Ectodermal cell (in vitro differentiated cells): ENCODE data around the gene NEU1.
A peak's percentile ranks its signal among the peaks of the same experiment; 100 is the strongest.

Experiments
- H3K27ac ChIP-seq: 2 replicates; pipeline ENCODE4 v1.7.0; 2013; ENCODE audit warnings: mild to moderate bottlenecking, low read depth, low read length; ENCODE audit not compliant: insufficient read depth, poor library complexity, severe bottlenecking
- H3K27me3 ChIP-seq: 2 replicates; pipeline ENCODE4 v1.7.0; 2013; ENCODE audit warnings: mild to moderate bottlenecking, low read length; ENCODE audit not compliant: insufficient read depth, control insufficient read depth, poor library complexity, severe bottlenecking
- H3K36me3 ChIP-seq: one replicate; pipeline ENCODE4 v1.7.0; 2013; ENCODE audit warnings: low read length; ENCODE audit not compliant: control insufficient read depth, insufficient read depth
- H3K4me1 ChIP-seq: one replicate; pipeline ENCODE4 v1.7.0; 2013; ENCODE audit warnings: low read length; ENCODE audit not compliant: control insufficient read depth, insufficient read depth
- H3K4me3 ChIP-seq: 2 replicates; pipeline ENCODE4 v1.7.0; 2013; ENCODE audit warnings: low read depth, low read length, control low read depth; ENCODE audit not compliant: insufficient read depth
- H3K9me3 ChIP-seq: 2 replicates; pipeline ENCODE4 v1.7.0; 2013; ENCODE audit warnings: mild to moderate bottlenecking, low read length, moderate library complexity; ENCODE audit not compliant: control insufficient read depth
- WGBS, 2 experiments: methylation state at CpG; one replicate each; pipeline ENCODE4 v1.1.7; 2013; ENCODE audit warnings: missing lambda C conversion rate in 2 of 2; 5-methylcytosine and 5-hydroxymethylcytosine counted together

The NEU1 gene

GRCh38 chr6:31901953-31902643 lies 39.5 kb upstream of the NEU1 start, which contains the start of gene ZBTB12:
ZBTB12 (minus strand) TSS chr6:31902086; CDS start chr6:31901305, 781 bp downstream.
- 0% methylated on average over 76 to 77 of the region's 77 CpGs for WGBS, 2 experiments
- Histone ChIP-seq H3K27ac (peak within 1 kb of the TSS; percentile 31), H3K4me1 (peaks cover 15% of the 10 kb centered on the region), H3K9me3 (no peaks in the 10 kb centered on the region), H3K36me3 (no peaks in the 10 kb centered on the region), H3K4me3 (peak within 1 kb of the TSS; percentile 68), H3K27me3 (no peaks in the 10 kb centered on the region)

- H3K4me3 ChIP-seq, result peak overlapping the region; percentile 68
- peaks cover 16% of the 10 kb centered on the region for H3K4me1 ChIP-seq
- 2 to 3% methylated on average over 44 to 45 of the region's 45 CpGs for WGBS, 2 experiments
- no peaks in the 10 kb centered on the region for H3K36me3 ChIP-seq
- no peak overlapping the region for H3K27ac ChIP-seq
- no peaks in the 10 kb centered on the region for H3K9me3 ChIP-seq
- H3K27me3 ChIP-seq, result no peaks in the 10 kb centered on the region
Observed at GRCh38 chr6:31901415-31901952, 38.9 kb upstream of the NEU1 start.

- Histone ChIP-seq H3K36me3 (peaks cover 3% of the 10 kb centered on the region), H3K9me3 (no peaks in the 10 kb centered on the region), H3K4me3 (peak overlapping the region; percentile 68), H3K4me1 (peaks cover 21% of the 10 kb centered on the region), H3K27me3 (no peaks in the 10 kb centered on the region), H3K27ac (no peak overlapping the region)
- WGBS, 2 experiments, result 70 to 72% methylated on average over 29 of the region's 29 CpGs
Observed at GRCh38 chr6:31900917-31901414, 38.3 kb upstream of the NEU1 start.

GRCh38 chr6:31899882-31900722 lies 37.5 kb upstream of the NEU1 start:
- WGBS, 2 experiments, result 94 to 95% methylated on average over 49 of the region's 49 CpGs
- no peak overlapping the region for H3K27ac ChIP-seq
- no peak overlapping the region for H3K4me3 ChIP-seq
- H3K4me1 ChIP-seq, result peaks cover 22% of the 10 kb centered on the region
- H3K27me3 ChIP-seq, result no peaks in the 10 kb centered on the region
- peaks cover 11% of the 10 kb centered on the region for H3K36me3 ChIP-seq
- H3K9me3 ChIP-seq, result no peaks in the 10 kb centered on the region

- Histone ChIP-seq H3K9me3 (no peaks in the 10 kb centered on the region), H3K27ac (no peak overlapping the region), H3K4me3 (no peak overlapping the region), H3K36me3 (peaks cover 20% of the 10 kb centered on the region), H3K27me3 (no peaks in the 10 kb centered on the region), H3K4me1 (peaks cover 22% of the 10 kb centered on the region)
- WGBS, 2 experiments, result 90 to 92% methylated on average over 5 of the region's 5 CpGs
Observed at GRCh38 chr6:31899215-31899614, 36.6 kb upstream of the NEU1 start.

- no peaks in the 10 kb centered on the region for H3K9me3 ChIP-seq
- 22% methylated on average over 8 of the region's 8 CpGs for WGBS, 2 experiments
- H3K27ac ChIP-seq, result no peak overlapping the region
- peaks cover 27% of the 10 kb centered on the region for H3K36me3 ChIP-seq
- H3K4me1 ChIP-seq, result peaks cover 22% of the 10 kb centered on the region
- H3K27me3 ChIP-seq, result no peaks in the 10 kb centered on the region
- H3K4me3 ChIP-seq, result peak overlapping the region; percentile 82
Observed at GRCh38 chr6:31898383-31899011, 35.9 kb upstream of the NEU1 start.

- Histone ChIP-seq H3K27ac (peak within 1 kb of the TSS; percentile 80), H3K36me3 (peaks cover 34% of the 10 kb centered on the region), H3K27me3 (no peaks in the 10 kb centered on the region), H3K4me3 (peak within 1 kb of the TSS; percentile 82), H3K9me3 (no peaks in the 10 kb centered on the region), H3K4me1 (peaks cover 22% of the 10 kb centered on the region)
- WGBS, 2 experiments, result 0 to 1% methylated on average over 49 of the region's 49 CpGs
Observed at GRCh38 chr6:31897612-31898382, 35.2 kb upstream of the NEU1 start, which contains the start of gene EHMT2. EHMT2 (minus strand) TSS chr6:31897698; CDS start chr6:31897677, 21 bp downstream.

GRCh38 chr6:31896856-31897611 lies 34.4 kb upstream of the NEU1 start:
- peaks cover 22% of the 10 kb centered on the region for H3K4me1 ChIP-seq
- peak overlapping the region; percentile 82 for H3K4me3 ChIP-seq
- 2% methylated on average over 50 to 62 of the region's 62 CpGs for WGBS, 2 experiments
- peaks cover 41% of the 10 kb centered on the region for H3K36me3 ChIP-seq
- H3K27me3 ChIP-seq, result no peaks in the 10 kb centered on the region
- H3K27ac ChIP-seq, result peak overlapping the region; percentile 80
- H3K9me3 ChIP-seq, result no peaks in the 10 kb centered on the region

GRCh38 chr6:31896493-31896855 lies 33.9 kb upstream of the NEU1 start:
- WGBS, 2 experiments, result 63 to 66% methylated on average over 4 of the region's 4 CpGs
- peaks cover 46% of the 10 kb centered on the region for H3K36me3 ChIP-seq
- no peaks in the 10 kb centered on the region for H3K27me3 ChIP-seq
- peaks cover 22% of the 10 kb centered on the region for H3K4me1 ChIP-seq
- peak overlapping the region; percentile 82 for H3K4me3 ChIP-seq
- no peak overlapping the region for H3K27ac ChIP-seq
- no peaks in the 10 kb centered on the region for H3K9me3 ChIP-seq
